HepG2 (cell line): ENCODE results near the gene EML2. TPM values are rescaled to one million over a fixed set of nuclear protein-coding genes. Genes with fewer than 3 reads are reported as not detected.

Source experiments
- MIER2 ChIP-seq: IDR thresholded peaks from 2 replicates; pipeline ENCODE4 v1.6.1; 2016; ENCODE audit warnings: missing biosample characterization, missing genetic modification reagents
- PATZ1 ChIP-seq: sonication (generic); formaldehyde crosslinking; IDR thresholded peaks from 2 replicates; pipeline ENCODE4 v1.4.0; 2020; ENCODE audit warnings: missing genetic modification reagents
- PITX1 ChIP-seq: sonication (generic); formaldehyde crosslinking; IDR thresholded peaks from 2 replicates; pipeline ENCODE4 v1.5.1; 2020; ENCODE audit warnings: mild to moderate bottlenecking, missing genetic modification reagents
- ZNF407 ChIP-seq: sonication (generic); formaldehyde crosslinking; IDR thresholded peaks from one replicate; pipeline ENCODE4 v1.5.1; 2020; ENCODE audit warnings: mild to moderate bottlenecking, missing genetic modification reagents; ENCODE audit errors: not compliant biosample characterization
- ZNF646 ChIP-seq: sonication (generic); formaldehyde crosslinking; IDR thresholded peaks from 2 replicates; pipeline ENCODE4 v1.9.0; 2021; ENCODE audit warnings: mild to moderate bottlenecking, missing genetic modification reagents
- polyA plus RNA-seq, 8 experiments: library from polyadenylated mRNA; depleted of rRNA in 3 of 8; stranded (reverse) in 7 of 8; unstranded in 1 of 8; fragments of >200 nt; fragmentation: Illumina TruSeq in 4 of 8; extraction: Trizol in 4 of 8; gene quantifications; 2 replicates each; pipeline versions ENCODE4 v1.2.1 to v1.2.3, GENCODE V29; 2011 to 2016; ENCODE audit warnings: low read depth in 4 of 8, missing spikeins in 1 of 8, mixed read lengths in 1 of 8; ENCODE audit not compliant: insufficient read depth in 1 of 8
- total RNA-seq, 5 experiments: library from RNA; depleted of rRNA; stranded (reverse); fragments of >200 nt; fragmentation: Illumina TruSeq; extraction: Trizol; gene quantifications; 2 replicates each; pipeline ENCODE4 v1.2.3, GENCODE V29; 2016; ENCODE audit warnings: low read depth in 1 of 5

Gene EML2
- total and polyA plus RNA-seq, 2 of the 13 experiments (the other 11 are each of a cell fraction or from before 2014, with no cell fraction given): 7.3 to 12.9 TPM

GRCh38 chr19:45643024-45643926, 4.1 kb upstream of the EML2 start (continued):
- TF ChIP-seq ZNF407 (no peak), PITX1 (CRISPR knock-in tag) (peak; percentile 20; the same call in 1 of the 2 replicates), MIER2 (0 out of 2 replicates have a peak, but pooled peaks have one; percentile 41), PATZ1 (CRISPR knock-in tag) (peak; percentile 53; the same call in 1 of the 2 replicates), ZNF646 (CRISPR knock-in tag) (no peak)
